Epithelial cell of esophagus (primary cell): ENCODE results near the gene BRCC3.
A peak's percentile ranks its signal among the peaks of the same experiment; 100 is the strongest.
"Not testable (repeated sequence)": the region's sequence is repeated elsewhere in the genome, so short reads cannot be mapped to it uniquely, and the experiment has no call there.

Experiments
- DNase-seq: peaks from one replicate; pipeline ENCODE4 v3.0.0; 2010; ENCODE audit warnings: low read depth
- H3K4me3 ChIP-seq: 2 replicates; pipeline ENCODE4 v1.5.1; 2011; ENCODE audit warnings: mild to moderate bottlenecking, low read length, control low read depth
- TF ChIP-seq, protein P1 (sequence below): IDR thresholded peaks from 2 replicates; pipeline ENCODE4 v1.5.1; 2011; ENCODE audit warnings: low read depth, mild to moderate bottlenecking, low read length, control low read depth, inconsistent platforms; ENCODE audit not compliant: insufficient read depth; ENCODE audit errors: missing control alignments

BRCC3 gene

GRCh38 chrX:155115174-155115819 is 44.0 kb downstream of the BRCC3 start:
- TF ChIP-seq, protein P1, sequence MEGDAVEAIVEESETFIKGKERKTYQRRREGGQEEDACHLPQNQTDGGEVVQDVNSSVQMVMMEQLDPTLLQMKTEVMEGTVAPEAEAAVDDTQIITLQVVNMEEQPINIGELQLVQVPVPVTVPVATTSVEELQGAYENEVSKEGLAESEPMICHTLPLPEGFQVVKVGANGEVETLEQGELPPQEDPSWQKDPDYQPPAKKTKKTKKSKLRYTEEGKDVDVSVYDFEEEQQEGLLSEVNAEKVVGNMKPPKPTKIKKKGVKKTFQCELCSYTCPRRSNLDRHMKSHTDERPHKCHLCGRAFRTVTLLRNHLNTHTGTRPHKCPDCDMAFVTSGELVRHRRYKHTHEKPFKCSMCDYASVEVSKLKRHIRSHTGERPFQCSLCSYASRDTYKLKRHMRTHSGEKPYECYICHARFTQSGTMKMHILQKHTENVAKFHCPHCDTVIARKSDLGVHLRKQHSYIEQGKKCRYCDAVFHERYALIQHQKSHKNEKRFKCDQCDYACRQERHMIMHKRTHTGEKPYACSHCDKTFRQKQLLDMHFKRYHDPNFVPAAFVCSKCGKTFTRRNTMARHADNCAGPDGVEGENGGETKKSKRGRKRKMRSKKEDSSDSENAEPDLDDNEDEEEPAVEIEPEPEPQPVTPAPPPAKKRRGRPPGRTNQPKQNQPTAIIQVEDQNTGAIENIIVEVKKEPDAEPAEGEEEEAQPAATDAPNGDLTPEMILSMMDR, result no peak
- peak; percentile 21 for DNase-seq
- H3K4me3 ChIP-seq, result no peak overlapping the region

DNA sequence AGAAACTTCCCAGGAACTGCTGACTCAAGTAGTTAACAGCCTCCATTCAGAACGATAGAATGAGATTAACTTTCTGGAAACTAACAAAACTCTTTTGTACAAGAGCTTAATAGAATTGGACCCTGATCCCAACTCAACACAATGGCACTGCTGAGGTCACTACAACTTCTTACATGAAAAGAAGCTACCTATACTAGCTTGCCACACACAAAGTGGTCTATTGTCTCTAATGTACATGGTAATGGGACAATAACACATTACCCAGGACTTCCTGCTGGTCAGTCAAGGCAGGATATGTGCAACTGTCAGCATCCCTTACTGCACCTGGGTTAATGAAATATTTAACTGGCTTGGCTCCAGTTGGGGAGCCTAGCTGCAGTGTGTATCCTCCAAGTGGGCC is 56.2 kb downstream of the BRCC3 start:
- no peak overlapping the region for H3K4me3 ChIP-seq
- no peak for DNase-seq
- TF ChIP-seq, protein P1, result no peak

GRCh38 chrX:155127940-155128339 is 56.6 kb downstream of the BRCC3 start:
- TF ChIP-seq, protein P1, result no peak
- H3K4me3 ChIP-seq, result no peak overlapping the region
- DNase-seq, result no peak

DNA sequence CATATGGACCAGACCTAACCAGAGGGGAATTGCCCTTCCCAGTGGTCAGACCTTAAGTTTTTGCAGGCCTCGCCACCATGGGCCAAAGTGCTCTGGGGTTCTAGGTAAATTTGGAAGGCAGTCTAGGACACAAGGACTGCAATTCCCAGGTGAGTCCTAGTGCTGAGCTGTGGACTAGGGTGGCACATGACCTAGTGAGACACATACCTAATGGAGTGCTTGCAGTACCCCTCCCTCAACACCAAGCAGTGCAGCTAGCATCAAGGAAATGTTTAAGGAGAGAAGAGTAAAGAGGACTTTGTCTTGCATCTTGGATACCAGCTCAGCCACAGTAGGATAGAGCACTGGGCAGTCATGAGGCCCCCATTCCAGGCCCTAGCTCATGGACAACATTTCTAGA is 60.8 kb downstream of the BRCC3 start:
- no peak for DNase-seq
- TF ChIP-seq, protein P1, result no peak
- no peak overlapping the region for H3K4me3 ChIP-seq

GRCh38 chrX:155134255-155134654 is 62.9 kb downstream of the BRCC3 start:
- TF ChIP-seq, protein P1, result no peak

GRCh38 chrX:155143959-155144548 is 72.7 kb downstream of the BRCC3 start:
- no peak for DNase-seq
- H3K4me3 ChIP-seq, result no peak overlapping the region
- TF ChIP-seq, protein P1, result no peak

More at GRCh38 chrX:155134255-155134654, 62.9 kb downstream of the BRCC3 start:
- H3K4me3 ChIP-seq, result no peak overlapping the region
- DNase-seq, result no peak

DNA sequence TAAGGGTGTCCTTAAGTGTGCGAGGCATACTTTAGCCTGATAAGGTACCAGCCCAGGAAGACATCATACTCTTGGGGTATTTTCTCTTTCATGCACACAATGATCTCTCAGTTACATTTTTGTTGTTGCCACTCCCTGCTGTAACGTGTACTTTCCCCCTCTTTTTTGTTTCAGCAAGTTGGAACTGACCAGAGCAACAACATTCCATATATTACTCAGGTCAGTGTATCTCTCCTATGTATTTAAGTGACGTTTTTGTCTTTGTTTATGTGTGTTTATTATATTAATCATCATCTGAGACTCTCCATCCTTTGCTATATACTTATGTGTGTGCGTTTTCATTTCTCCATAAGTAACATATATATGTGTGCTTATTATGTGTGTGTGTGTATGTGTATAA is 73.6 kb downstream of the BRCC3 start:
- TF ChIP-seq, protein P1, result no peak

DNA sequence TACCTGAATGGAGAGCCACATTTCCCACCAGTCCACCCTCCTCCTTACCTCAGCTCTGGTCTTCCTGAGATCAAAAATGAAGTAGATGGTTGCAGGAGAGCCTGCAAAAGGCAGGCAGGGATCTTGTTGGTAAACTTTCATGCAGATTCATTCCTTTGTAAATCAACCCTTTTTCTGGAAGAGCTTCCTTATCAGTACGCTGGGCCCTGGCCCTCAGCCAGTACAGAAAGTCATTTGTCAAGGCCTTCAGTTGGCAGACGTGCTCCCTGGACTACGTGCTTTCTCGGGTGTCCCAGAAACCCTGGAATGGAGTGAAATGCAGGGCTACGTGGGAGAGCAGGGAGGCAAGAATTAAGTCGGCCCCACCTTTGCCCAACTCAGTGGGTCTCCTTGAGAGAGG is 76.3 kb downstream of the BRCC3 start:
- not testable (repeated sequence) for DNase-seq, H3K4me3 ChIP-seq

More for the DNA sequence above, 73.6 kb downstream of the BRCC3 start:
- DNase-seq, result peak; percentile 76
- no peak overlapping the region for H3K4me3 ChIP-seq

DNA sequence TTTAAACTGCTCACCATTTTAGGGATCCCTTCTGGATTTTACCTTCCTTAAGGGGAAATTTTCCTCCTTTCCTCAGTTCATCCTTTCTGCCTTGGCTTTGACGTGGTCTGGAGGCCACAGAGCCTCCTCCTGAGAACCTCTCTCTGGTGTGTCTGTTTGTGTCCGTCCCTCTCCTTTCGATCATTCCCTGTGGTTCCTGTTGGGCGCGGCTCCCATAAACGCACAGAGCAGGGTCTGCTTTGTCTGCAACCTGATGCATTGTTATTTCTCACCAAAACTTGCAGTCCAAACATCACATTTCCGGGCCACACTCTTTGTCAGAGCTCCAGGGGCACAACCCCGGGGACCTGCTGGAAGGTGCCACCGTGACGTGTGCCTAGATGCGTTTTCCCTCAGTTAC is 76.9 kb downstream of the BRCC3 start:
- DNase-seq, result not testable (repeated sequence)

More for the DNA sequence above, 76.9 kb downstream of the BRCC3 start:
- H3K4me3 ChIP-seq, result not testable (repeated sequence)
